GM21367 (cell line): ENCODE results near the gene SLC4A4.

Experiments used
- ATAC-seq: cut with Tn5 transposase; IDR thresholded peaks from one replicate; pipeline ENCODE4 v1.9.1; 2021; ENCODE audit not compliant: unreplicated experiment

The SLC4A4 gene

DNA sequence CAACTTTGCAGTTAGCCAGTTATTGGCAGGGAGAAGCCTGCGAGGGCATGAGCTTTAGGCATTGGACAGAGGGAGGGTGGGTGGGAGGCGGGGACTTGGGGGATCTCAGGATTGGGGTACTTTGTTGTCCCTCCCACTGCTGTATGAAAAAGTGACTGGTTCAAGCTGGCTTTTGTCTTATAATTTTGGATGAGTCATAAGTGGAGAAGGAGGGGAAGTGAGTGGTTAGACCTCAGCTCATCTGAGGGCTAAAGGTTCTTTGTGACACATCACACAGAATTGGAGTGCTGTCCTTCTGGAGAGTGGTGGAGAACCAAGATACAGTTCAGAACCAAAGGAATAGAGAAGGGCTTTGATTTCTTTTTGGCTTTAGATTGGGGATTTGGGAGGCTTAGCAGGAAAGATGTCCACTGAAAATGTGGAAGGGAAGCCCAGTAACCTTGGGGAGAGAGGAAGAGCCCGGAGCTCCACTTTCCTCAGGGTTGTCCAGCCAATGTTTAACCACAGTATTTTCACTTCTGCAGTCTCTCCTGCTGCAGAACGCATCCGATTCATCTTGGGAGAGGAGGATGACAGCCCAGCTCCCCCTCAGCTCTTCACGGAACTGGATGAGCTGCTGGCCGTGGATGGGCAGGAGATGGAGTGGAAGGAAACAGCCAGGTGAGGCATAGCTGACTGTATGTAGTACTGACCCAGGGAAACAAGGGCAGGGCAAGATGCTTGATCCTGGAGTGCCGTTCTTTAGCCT is at the start of gene SLC4A4:
SLC4A4 (plus strand) TSS at position 175 of the 748 bp plus-strand sequence.
- ATAC-seq: peak; percentile 100

GRCh38 chr4:71290074-71290473 is 48.7 kb upstream of the SLC4A4 start:
- ATAC-seq: no peak

- no peak for ATAC-seq
Measured at GRCh38 chr4:71290476-71290875, 48.3 kb upstream of the SLC4A4 start.

DNA sequence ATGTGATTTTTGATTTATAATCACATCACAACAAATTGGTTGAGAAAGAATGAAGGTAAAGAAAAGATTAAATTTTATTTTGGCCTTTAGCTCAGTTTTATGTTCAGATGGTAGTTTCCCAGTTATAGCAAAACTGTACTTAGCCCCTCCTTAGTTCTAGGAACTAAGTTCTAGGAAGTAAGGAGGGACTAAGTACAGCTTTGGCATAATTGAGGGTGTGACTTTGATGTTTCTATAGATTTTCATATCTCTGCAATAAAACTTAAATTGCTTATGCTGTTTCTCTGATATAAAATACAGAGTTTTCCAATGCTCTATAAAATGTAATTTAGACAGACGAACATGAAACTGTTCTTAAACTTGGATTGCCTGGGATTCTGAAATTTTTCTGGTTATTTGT is 46.6 kb upstream of the SLC4A4 start:
- ATAC-seq: no peak

DNA sequence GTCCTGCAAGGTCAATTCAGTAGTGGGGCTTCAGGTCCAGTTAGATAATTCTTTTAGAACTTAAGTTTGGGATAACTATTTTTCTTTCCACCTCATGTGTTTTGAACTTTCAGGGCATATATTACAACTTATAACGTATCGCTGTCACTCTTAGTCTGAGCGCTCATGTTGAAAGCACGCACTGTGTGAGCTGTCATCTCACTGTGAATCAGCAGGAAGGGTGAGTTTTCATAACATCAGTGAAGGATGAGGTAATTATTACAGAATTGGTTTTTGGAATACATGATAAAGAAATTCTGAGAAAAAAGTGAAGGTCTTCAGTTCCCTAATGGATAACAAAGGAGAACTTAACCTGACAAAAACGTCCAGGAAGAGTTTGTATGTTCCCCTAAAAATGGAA is 45.1 kb upstream of the SLC4A4 start:
- no peak for ATAC-seq

GRCh38 chr4:71294301-71294700 is 44.5 kb upstream of the SLC4A4 start:
- no peak for ATAC-seq

DNA sequence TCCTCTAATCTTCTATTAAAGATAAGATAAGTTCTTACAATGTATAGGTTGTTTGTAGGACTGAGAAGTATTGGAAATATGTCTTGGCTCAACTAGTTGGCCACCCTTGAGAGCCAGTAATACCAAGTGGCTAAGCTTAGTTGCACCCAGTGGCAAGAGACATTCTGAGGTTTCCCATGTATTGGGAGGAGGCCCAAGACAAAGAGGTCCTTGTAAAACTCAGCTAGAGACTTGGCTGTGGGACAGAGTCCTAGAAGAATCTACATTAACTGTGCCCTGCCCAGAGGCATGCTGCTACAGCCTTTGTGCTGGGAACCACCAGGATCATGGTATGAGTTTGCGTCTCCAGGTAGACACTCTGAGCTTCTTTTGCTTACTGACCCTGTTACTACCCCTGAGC is 41.9 kb upstream of the SLC4A4 start:
- no peak for ATAC-seq

- ATAC-seq: no peak
Measured at GRCh38 chr4:71300362-71300761, 38.5 kb upstream of the SLC4A4 start.

- no peak for ATAC-seq
Measured at GRCh38 chr4:71300964-71301363, 37.9 kb upstream of the SLC4A4 start.

DNA sequence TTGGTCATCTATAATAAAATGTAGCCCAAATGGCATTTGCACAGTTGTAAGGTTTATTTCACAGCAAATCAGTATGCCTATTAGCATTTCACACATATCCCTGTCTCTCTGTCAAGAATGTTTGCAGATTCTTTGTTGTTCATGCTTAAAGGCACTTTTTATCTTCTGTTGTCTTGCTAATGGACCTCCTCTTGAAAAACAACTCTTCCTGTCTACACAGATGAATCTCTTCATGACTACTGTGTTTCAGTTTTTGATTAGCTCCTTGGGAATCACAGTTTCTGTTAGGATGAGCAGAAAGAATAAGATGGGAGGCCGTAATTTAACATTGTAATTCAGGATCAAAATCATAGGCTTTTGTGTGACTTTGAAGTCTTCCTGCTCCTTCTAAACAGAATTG is 35.5 kb upstream of the SLC4A4 start:
- ATAC-seq: no peak

- no peak for ATAC-seq
Measured at GRCh38 chr4:71303850-71304249, 35.0 kb upstream of the SLC4A4 start.

- ATAC-seq: no peak
Measured at GRCh38 chr4:71304289-71304850, 34.5 kb upstream of the SLC4A4 start.

- no peak for ATAC-seq
Measured at GRCh38 chr4:71307729-71308128, 31.1 kb upstream of the SLC4A4 start.

DNA sequence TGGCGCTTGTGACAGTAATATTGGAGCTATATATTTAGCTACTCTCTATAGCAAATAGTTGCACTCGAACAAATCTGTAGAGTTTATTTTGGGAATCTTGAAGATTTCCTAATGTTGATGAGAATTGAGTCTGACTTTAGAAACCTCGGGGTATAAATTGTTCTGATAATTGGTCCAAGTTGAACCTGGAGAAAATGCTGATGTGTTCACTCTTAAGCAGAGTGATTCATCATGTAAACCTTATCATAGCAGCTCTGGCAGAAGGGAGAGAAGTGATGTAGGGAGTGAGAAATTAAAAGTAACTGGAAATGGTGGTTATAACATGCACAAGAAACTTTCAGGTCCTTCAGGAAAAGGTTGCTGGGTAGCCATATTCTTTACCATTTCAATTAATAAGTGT is 16.4 kb upstream of the SLC4A4 start:
- no peak for ATAC-seq

- ATAC-seq: no peak
Measured at GRCh38 chr4:71333368-71333767, 5.5 kb upstream of the SLC4A4 start.

GRCh38 chr4:71333960-71334359 is 4.9 kb upstream of the SLC4A4 start:
- no peak for ATAC-seq

DNA sequence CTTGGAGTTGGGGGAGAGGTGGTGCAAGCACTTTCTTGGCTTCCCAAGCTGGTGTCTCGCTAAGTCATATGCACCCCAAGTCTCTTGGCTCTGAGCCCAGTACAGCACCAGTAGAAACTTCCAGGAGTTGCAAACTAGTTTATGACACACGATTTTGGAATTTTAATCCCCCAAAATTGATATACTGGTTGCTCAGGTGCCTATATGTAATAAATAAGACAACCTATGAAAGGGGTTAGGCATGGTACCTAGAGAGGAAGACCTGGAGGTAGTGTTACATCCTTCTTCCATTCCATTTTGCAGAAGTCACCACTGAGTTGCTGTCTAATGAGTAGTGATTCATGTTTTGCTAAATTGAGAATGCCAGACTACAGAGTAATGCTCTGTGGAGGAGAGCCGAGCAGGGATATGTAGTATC is 4.3 kb upstream of the SLC4A4 start:
- no peak for ATAC-seq

DNA sequence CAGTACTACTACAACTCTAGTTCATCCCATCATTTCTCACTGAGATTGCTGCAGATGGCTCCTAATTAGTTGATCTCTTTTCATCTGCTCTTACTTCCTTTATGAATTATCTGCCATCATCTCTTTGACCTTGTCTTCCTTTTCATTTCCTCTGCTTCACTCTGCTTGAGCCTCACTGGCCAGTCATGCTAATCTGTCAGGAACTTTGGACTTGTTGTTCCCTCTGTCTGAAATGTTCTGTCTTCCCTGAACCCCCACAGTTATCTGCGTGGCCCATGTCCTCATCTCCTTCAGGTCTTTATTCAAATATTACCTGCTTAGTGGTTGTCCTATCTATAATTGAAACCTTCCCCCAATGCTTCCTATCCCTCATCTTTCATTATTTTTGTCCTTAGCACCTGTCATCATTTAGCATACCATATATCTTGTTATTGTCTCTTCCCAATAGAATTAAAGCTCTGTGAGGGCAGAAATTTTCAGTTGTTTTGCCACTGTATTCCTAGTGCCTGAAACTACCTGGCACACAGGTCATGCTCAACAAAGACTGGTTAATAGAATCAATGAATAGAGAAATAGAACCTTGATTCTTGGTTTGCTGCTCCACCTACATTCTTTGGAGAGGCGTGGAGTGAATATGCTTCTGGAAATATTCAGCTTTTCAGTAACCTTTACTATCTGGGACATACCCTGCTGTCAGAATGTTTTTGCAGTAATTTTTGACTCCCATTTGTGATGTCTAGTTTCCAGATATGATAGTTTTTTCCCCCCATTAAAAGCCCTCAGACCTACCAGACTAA is 5.0 kb downstream of the SLC4A4 start:
- ATAC-seq: no peak

GRCh38 chr4:71346710-71347109 is 7.9 kb downstream of the SLC4A4 start:
- ATAC-seq: no peak

DNA sequence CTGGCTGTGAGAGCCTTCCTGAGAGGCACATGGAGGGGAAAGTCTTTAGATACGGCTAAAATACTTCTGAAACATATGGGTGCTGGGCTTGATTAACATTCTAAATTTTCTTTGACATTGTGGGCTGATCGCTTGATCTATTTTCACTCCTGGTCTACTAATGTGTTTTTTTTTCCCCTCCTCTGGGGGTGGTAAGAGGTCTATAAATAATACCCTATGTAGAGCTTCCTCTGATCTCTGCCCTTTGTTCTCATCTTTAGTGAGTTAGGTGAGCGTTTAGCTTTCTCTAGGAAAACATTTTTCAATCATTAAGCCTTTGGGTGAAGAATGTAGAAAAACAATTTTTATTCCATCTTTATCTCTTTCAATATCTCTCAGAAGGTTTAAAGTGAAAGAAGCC is 9.8 kb downstream of the SLC4A4 start:
- ATAC-seq: no peak

DNA sequence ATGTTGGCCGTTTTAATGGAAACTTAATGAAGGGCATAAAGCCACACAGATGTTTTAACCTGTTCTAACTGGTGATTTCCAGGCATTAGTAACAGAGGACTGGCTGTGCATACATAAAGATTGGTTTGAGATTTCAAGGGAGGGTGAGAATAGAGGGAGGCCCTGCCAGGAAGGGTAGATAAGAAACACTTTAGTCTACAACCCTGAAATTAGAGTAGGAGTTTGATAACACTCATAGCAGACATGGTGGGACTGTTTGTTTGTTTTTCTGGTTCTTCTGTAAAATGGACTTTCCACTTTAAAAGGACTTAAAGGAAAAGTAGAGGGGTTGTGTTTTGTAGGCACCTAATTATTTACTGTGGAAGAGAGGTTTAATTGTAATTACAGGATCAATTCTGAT is 16.2 kb downstream of the SLC4A4 start:
- ATAC-seq: no peak

DNA sequence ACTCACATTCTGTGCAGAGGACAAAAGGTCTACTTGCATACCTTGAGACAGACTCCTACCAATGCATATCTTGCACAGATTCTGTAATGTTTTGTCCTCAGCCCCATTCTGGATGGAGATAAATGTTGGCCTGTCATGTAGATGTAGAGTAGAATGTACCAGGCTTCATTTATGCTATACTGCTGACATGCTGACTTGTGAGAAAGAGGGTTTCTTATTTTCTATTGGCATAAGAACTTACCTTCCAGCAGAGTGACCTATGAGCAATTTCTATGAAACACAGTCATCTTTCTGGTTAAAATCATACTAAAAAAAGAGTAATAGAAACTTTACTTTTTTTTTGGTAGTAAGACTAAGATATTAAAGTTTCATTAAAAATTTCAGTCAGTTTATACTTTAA is 17.2 kb downstream of the SLC4A4 start:
- no peak for ATAC-seq
